Measurements from ENCODE around the gene FAM234A.

GRCh38 chr16:249431-249830, 14.8 kb downstream of the FAM234A start:
- TF ChIP-seq CTCF (conservative IDR thresholded peaks at IDR 0.05) (no peak), ZFX (IDR thresholded peaks at IDR 0.05) (no peak)
